AG10803 (cell line): ENCODE measurements around the gene RAPGEF5.
A peak's percentile ranks its signal among the peaks of the same experiment; 100 is the strongest.

ENCODE experiments used
- DNase-seq: peaks from one replicate; pipeline ENCODE4 v3.0.0; 2010; ENCODE audit warnings: low read depth
- H3K4me3 ChIP-seq: 2 replicates; pipeline ENCODE4 v1.5.1; 2011; ENCODE audit warnings: mild to moderate bottlenecking, low read length, control low read depth
- TF ChIP-seq, protein P1 (sequence below): conservative IDR thresholded peaks from 2 replicates; pipeline ENCODE4 v1.5.1; 2011; ENCODE audit warnings: mild to moderate bottlenecking, low read length, control low read depth, inconsistent platforms

Gene RAPGEF5

DNA sequence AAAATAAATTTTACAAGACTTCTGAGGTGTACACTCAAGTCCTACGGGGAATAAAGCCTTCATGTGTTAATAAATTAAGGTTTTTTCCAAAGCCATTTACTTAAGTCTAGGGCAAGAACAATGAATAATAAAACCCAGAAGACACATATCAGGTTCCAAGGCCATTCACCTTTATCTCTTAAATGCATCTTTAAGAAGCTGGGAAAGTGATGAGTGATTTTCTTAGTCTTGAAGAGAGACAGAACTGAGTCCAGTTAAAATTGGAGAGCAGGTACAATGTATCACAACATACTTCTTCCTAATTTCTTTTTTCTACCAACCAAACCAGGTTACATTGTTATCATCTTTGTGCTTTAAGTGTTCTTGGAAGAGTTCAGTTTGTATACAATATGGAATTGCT lies 189.5 kb downstream of the RAPGEF5 start:
- no peak for DNase-seq
- H3K4me3 ChIP-seq, result no peak overlapping the region
- TF ChIP-seq, protein P1, sequence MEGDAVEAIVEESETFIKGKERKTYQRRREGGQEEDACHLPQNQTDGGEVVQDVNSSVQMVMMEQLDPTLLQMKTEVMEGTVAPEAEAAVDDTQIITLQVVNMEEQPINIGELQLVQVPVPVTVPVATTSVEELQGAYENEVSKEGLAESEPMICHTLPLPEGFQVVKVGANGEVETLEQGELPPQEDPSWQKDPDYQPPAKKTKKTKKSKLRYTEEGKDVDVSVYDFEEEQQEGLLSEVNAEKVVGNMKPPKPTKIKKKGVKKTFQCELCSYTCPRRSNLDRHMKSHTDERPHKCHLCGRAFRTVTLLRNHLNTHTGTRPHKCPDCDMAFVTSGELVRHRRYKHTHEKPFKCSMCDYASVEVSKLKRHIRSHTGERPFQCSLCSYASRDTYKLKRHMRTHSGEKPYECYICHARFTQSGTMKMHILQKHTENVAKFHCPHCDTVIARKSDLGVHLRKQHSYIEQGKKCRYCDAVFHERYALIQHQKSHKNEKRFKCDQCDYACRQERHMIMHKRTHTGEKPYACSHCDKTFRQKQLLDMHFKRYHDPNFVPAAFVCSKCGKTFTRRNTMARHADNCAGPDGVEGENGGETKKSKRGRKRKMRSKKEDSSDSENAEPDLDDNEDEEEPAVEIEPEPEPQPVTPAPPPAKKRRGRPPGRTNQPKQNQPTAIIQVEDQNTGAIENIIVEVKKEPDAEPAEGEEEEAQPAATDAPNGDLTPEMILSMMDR, result no peak

DNA sequence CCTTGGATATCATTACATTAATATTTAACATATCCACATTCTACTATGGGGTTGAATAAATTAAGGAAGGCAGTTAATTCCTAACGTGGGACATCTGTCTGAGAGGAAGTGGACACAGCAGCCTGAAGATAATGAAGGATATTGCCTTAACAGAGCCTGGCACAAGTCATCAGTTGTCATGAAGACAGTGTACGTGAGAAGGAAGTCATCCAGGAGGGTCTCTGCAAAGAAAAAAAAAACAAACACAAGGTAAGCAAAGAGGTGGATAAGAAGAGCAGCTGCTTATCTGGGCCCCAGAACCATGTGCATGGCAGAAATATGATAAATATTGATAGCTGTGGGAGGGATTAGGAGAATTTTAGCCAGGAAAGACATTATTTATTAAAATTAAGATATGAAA lies 190.0 kb downstream of the RAPGEF5 start:
- no peak for DNase-seq
- TF ChIP-seq, protein P1, result no peak
- no peak overlapping the region for H3K4me3 ChIP-seq

DNA sequence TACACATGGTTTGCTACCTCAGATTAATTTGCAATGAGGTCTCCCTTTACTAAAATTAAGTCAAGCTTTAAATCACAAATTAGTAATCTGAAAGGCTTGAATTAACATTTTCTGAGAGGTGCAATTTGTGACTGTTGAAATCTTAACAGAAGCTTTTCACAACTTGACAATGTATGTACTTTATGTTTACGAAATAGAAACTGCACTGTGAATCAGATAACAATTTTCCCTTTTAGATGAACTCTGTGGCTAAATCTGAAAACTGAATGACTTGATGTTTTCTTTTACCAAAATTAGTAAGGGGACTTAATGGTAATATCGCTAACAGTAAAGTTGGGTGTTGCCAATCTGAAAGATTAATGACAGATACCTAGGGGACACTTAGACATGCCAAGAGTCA lies 197.6 kb downstream of the RAPGEF5 start:
- H3K4me3 ChIP-seq, result no peak overlapping the region
- DNase-seq, result no peak
- TF ChIP-seq, protein P1, result no peak

DNA sequence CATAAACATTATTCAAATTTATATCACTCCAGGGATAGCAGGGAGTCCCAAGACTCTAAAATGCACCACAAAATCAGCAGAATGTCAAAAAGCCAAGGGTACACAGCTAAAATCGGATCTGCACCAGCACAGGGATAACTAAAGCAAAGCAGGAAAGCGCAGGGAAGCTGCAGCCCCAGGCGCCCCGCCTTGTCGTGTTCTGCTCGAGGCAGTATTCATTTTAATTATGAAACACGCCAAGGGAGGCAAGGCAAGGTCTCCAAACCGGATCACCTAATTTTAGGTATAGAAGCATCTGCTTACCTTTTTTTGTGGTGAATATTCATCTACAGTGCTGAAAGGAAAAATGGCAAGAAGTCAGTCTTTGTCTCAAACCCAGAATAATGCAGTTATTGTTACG lies 199.4 kb downstream of the RAPGEF5 start:
- no peak overlapping the region for H3K4me3 ChIP-seq
- TF ChIP-seq, protein P1, result no peak
- no peak for DNase-seq

DNA sequence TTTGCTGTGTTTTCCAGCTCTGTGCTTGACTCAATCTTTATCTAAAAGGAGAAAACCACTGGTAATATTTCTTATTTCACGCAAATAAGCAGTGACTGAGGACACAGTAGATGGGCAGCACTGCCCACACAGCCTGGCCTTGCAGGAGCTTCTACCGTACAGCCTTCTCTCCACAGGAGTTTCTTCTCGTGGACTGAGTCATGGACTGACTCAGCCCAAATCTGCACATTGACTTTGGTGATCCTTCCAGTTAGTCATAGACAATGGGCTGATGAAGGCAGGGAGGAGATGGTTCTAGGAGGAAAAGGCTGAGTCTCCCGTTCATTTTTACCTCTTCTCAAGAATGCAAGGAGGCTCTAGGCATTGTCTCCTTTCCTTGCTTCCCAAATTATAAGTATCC lies 200.7 kb downstream of the RAPGEF5 start:
- TF ChIP-seq, protein P1, result no peak
- DNase-seq, result peak; percentile 56
- no peak overlapping the region for H3K4me3 ChIP-seq

DNA sequence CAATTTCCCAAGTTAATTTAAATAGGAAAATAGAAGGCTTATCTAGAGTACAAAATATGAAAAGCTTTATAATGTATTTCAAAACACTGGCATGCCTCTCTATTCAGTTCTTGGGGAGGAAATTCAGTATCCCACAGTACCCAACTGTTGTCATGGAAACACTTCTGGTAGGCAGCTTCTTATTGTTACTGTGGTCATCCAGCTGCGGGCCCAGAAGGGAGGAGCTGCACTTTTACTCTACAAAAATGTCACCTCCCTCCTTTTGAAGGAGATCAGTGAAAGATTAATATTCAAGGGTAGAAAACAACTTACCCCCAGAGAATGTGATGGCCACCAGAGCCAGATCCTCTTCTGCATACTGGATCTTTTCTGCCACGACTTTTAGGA lies 202.8 kb downstream of the RAPGEF5 start:
- peak; percentile 32 for DNase-seq
- no peak overlapping the region for H3K4me3 ChIP-seq
- TF ChIP-seq, protein P1, result no peak

DNA sequence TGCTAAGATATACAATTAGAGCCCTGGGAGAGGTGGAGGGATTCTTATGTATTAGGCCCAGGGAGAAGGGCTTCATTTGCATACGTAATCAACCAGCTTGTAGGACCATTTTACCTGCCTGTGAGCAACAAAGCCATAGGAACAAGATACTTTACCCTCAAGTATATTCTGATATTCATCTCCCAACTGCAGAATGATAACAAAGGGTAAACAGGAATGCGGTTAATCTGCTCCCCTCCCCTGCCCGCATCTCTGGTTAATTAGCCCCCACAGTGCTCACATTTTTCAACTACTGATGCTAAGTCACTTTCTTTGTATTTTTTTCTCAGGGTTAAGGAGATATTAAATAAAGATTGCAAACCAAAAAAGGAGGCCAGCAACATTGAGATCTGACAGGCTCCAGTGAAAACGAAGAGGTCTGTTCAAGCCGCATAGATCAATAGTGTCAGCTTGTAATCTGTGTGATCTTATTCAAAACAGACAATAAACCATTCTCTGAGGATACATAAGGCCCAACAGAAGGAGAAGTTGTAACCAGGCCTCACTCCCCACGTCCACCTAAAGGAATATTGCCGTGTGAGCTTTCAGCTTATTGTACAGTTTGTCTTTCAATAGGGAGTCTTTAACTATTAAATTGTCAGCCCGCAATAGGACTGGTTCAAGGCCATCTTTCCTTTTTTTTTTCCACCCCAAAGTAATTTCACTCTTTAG lies 203.4 kb downstream of the RAPGEF5 start:
- no peak overlapping the region for H3K4me3 ChIP-seq
- DNase-seq, result no peak
- TF ChIP-seq, protein P1, result no peak
